Measurements from ENCODE around the gene JAML. TPM values are rescaled to one million over a fixed set of nuclear protein-coding genes. Genes with fewer than 3 reads are reported as not detected.

Gene JAML
- total RNA-seq, 1 experiment from 2014 or later = 0.30 TPM

DNA sequence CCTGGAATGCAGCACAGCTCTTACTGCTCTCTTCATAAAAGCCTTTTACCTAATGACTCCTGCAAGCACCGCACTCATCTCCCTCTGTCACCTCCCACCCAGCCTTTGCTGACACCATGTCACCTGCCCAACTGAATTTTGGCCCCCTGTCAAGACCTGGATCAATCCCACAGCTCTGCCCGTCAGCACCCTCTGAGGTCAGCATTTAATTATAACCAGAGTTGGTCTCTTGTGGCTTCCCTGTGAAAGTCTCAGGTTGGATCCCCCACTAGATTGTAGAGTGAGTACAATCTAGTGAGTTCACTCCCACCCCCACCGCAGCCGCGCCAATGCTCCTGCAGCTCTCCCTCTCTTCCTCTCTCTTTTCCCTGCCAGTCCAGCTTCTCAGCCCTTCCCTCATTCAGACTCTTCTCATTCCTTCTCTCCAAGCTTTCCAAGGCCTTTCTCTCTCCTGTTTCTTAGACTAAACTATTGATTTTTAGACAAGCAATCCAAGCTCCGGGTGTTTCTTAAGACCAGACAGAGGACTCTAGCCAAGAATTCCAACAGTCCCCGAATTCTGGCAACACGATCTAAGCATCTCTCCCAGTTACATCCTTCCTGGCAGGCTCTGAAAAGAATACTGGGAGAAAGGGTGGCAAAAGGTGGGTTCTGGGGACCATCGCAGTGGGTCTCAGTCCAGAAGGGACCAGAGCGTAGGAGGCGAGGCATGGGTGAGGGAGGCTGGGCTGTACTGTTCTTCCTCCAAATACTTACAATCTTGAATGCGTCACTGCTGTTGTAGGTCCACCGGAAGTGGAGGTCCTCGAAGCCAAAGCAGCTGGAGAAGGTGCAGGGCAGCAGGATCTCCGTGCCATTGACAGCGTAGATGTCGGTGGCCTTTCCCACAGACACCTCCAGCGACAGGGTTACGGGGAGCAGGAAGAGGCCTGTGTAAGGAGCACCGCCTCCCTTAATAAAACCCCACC, 80.2 kb downstream of the JAML start (continued):
- TF ChIP-seq, protein P1, sequence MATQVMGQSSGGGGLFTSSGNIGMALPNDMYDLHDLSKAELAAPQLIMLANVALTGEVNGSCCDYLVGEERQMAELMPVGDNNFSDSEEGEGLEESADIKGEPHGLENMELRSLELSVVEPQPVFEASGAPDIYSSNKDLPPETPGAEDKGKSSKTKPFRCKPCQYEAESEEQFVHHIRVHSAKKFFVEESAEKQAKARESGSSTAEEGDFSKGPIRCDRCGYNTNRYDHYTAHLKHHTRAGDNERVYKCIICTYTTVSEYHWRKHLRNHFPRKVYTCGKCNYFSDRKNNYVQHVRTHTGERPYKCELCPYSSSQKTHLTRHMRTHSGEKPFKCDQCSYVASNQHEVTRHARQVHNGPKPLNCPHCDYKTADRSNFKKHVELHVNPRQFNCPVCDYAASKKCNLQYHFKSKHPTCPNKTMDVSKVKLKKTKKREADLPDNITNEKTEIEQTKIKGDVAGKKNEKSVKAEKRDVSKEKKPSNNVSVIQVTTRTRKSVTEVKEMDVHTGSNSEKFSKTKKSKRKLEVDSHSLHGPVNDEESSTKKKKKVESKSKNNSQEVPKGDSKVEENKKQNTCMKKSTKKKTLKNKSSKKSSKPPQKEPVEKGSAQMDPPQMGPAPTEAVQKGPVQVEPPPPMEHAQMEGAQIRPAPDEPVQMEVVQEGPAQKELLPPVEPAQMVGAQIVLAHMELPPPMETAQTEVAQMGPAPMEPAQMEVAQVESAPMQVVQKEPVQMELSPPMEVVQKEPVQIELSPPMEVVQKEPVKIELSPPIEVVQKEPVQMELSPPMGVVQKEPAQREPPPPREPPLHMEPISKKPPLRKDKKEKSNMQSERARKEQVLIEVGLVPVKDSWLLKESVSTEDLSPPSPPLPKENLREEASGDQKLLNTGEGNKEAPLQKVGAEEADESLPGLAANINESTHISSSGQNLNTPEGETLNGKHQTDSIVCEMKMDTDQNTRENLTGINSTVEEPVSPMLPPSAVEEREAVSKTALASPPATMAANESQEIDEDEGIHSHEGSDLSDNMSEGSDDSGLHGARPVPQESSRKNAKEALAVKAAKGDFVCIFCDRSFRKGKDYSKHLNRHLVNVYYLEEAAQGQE (IDR thresholded peaks at IDR 0.05; ENCODE audit: low read depth) = no peak
- TF ChIP-seq POLR2A (IDR thresholded peaks at IDR 0.05; ENCODE audit: borderline replicate concordance, extremely low read depth, insufficient read depth, insufficient read length) (no peak), YY1 (IDR thresholded peaks at IDR 0.05; ENCODE audit: extremely low read depth, insufficient replicate concordance, low read depth, low read length) (no peak)

Other genes starting within 250 kb of the JAML start
- 1.7 TPM for gene IL10RA, start 238.6 kb downstream of the JAML start, total RNA-seq (2021; ENCODE audit: unreplicated experiment)
- 1.5 TPM for gene TMPRSS4, start 147.9 kb downstream of the JAML start, total RNA-seq (2021; ENCODE audit: unreplicated experiment)
- not detected for gene SMIM35, start 138.0 kb downstream of the JAML start, total RNA-seq (2021; ENCODE audit: unreplicated experiment)
- gene SCN4B, start 72.2 kb downstream of the JAML start, total RNA-seq (2021; ENCODE audit: unreplicated experiment) = 0.32 TPM
- gene SCN2B, start 48.4 kb downstream of the JAML start, total RNA-seq (2021; ENCODE audit: unreplicated experiment) = not detected
- gene MPZL3, start 27.4 kb upstream of the JAML start, total RNA-seq (2021; ENCODE audit: unreplicated experiment) = 8.7 TPM
- 16.8 TPM for gene MPZL2, start 39.3 kb upstream of the JAML start, total RNA-seq (2021; ENCODE audit: unreplicated experiment)
- 0.79 TPM for gene CD3E, start 79.7 kb upstream of the JAML start, total RNA-seq (2021; ENCODE audit: unreplicated experiment)
- gene CD3D, start 117.7 kb upstream of the JAML start, total RNA-seq (2021; ENCODE audit: unreplicated experiment) = 1.0 TPM
- gene CD3G, start 119.3 kb upstream of the JAML start, total RNA-seq (2021; ENCODE audit: unreplicated experiment) = 0.20 TPM
- gene UBE4A, start 134.6 kb upstream of the JAML start, total RNA-seq (2021; ENCODE audit: unreplicated experiment) = 49.9 TPM
- gene ATP5MG, start 176.6 kb upstream of the JAML start, total RNA-seq (2021; ENCODE audit: unreplicated experiment) = 205 TPM
- 50.4 TPM for gene KMT2A, start 211.5 kb upstream of the JAML start, total RNA-seq (2021; ENCODE audit: unreplicated experiment)